KOPT-K1 (cell line): Measurements from ENCODE around the gene TJP2.

ENCODE experiments used
- H3K27ac ChIP-seq: fragments of 200-600 bp; sonication (generic); 2 replicates; pipeline ENCODE4 v1.5.1; 2016; ENCODE audit warnings: antibody characterized with exemption, mild to moderate bottlenecking, low read depth, low read length; ENCODE audit not compliant: poor library complexity, severe bottlenecking
- H3K36me3 ChIP-seq: fragments of 200-600 bp; sonication (generic); 2 replicates; pipeline ENCODE4 v1.5.1; 2017; ENCODE audit warnings: antibody characterized with exemption, mild to moderate bottlenecking, low read length, moderate library complexity; ENCODE audit not compliant: insufficient read depth
- H3K9me3 ChIP-seq: fragments of 200-600 bp; sonication (generic); 2 replicates; pipeline ENCODE4 v1.5.1; 2017; ENCODE audit warnings: antibody characterized with exemption, low read length, mild to moderate bottlenecking; ENCODE audit not compliant: insufficient read depth, poor library complexity, severe bottlenecking

TJP2 gene

GRCh38 chr9:69174616-69175463 lies 763 bp downstream of the TJP2 start:
- Histone ChIP-seq H3K36me3 (no peaks in the 10 kb centered on the region), H3K27ac (no peak overlapping the region), H3K9me3 (no peaks in the 10 kb centered on the region)

GRCh38 chr9:69175486-69175885 lies 1.4 kb downstream of the TJP2 start:
- no peak overlapping the region for H3K27ac ChIP-seq
- H3K36me3 ChIP-seq = no peaks in the 10 kb centered on the region
- no peaks in the 10 kb centered on the region for H3K9me3 ChIP-seq

- Histone ChIP-seq H3K9me3 (no peaks in the 10 kb centered on the region), H3K27ac (no peak overlapping the region), H3K36me3 (no peaks in the 10 kb centered on the region)
Observed at GRCh38 chr9:69176471-69177171, 2.5 kb downstream of the TJP2 start.

- Histone ChIP-seq H3K27ac (no peak overlapping the region), H3K9me3 (no peaks in the 10 kb centered on the region), H3K36me3 (no peaks in the 10 kb centered on the region)
Observed at GRCh38 chr9:69178583-69179011, 4.5 kb downstream of the TJP2 start.

- no peak overlapping the region for H3K27ac ChIP-seq
- no peaks in the 10 kb centered on the region for H3K9me3 ChIP-seq
- no peaks in the 10 kb centered on the region for H3K36me3 ChIP-seq
Observed at GRCh38 chr9:69179037-69179436, 5.0 kb downstream of the TJP2 start.

GRCh38 chr9:69180200-69180599 lies 6.1 kb downstream of the TJP2 start:
- no peak overlapping the region for H3K27ac ChIP-seq
- H3K9me3 ChIP-seq = no peaks in the 10 kb centered on the region
- H3K36me3 ChIP-seq = no peaks in the 10 kb centered on the region

- H3K27ac ChIP-seq = no peak overlapping the region
- no peaks in the 10 kb centered on the region for H3K9me3 ChIP-seq
- H3K36me3 ChIP-seq = no peaks in the 10 kb centered on the region
Observed at GRCh38 chr9:69180670-69181069, 6.6 kb downstream of the TJP2 start.

- Histone ChIP-seq H3K27ac (no peak overlapping the region), H3K36me3 (no peaks in the 10 kb centered on the region), H3K9me3 (no peaks in the 10 kb centered on the region)
Observed at GRCh38 chr9:69181908-69182353, 7.9 kb downstream of the TJP2 start.

- Histone ChIP-seq H3K27ac (no peak overlapping the region), H3K9me3 (no peaks in the 10 kb centered on the region), H3K36me3 (no peaks in the 10 kb centered on the region)
Observed at GRCh38 chr9:69184266-69184665, 10.2 kb downstream of the TJP2 start.

- no peak overlapping the region for H3K27ac ChIP-seq
Observed at GRCh38 chr9:69186841-69187611, 12.9 kb downstream of the TJP2 start.

GRCh38 chr9:69188975-69189374 lies 14.9 kb downstream of the TJP2 start:
- H3K36me3 ChIP-seq = no peaks in the 10 kb centered on the region
- no peaks in the 10 kb centered on the region for H3K9me3 ChIP-seq
- H3K27ac ChIP-seq = no peak overlapping the region

More at GRCh38 chr9:69186841-69187611, 12.9 kb downstream of the TJP2 start:
- no peaks in the 10 kb centered on the region for H3K9me3 ChIP-seq
- H3K36me3 ChIP-seq = no peaks in the 10 kb centered on the region

GRCh38 chr9:69190086-69190862 lies 16.2 kb downstream of the TJP2 start:
- Histone ChIP-seq H3K27ac (peak overlapping the region; percentile 61), H3K36me3 (no peaks in the 10 kb centered on the region), H3K9me3 (no peaks in the 10 kb centered on the region)

- Histone ChIP-seq H3K36me3 (no peaks in the 10 kb centered on the region), H3K27ac (peak overlapping the region; percentile 61)
Observed at GRCh38 chr9:69190863-69191181, 16.7 kb downstream of the TJP2 start.

GRCh38 chr9:69191231-69191630 lies 17.2 kb downstream of the TJP2 start:
- peak overlapping the region; percentile 61 for H3K27ac ChIP-seq

More at GRCh38 chr9:69190863-69191181, 16.7 kb downstream of the TJP2 start:
- no peaks in the 10 kb centered on the region for H3K9me3 ChIP-seq

More at GRCh38 chr9:69191231-69191630, 17.2 kb downstream of the TJP2 start:
- Histone ChIP-seq H3K9me3 (no peaks in the 10 kb centered on the region), H3K36me3 (no peaks in the 10 kb centered on the region)
